Large intestine (tissue), 3 donors: ENCODE data around the gene NELFE. TPM values are rescaled to one million over a fixed set of nuclear protein-coding genes. Genes with fewer than 3 reads are reported as not detected.
"Not testable (repeated sequence)": the region's sequence is repeated elsewhere in the genome, so short reads cannot be mapped to it uniquely, and the experiment has no call there.

Source experiments
- DNase-seq, 2 donors: peaks; one replicate each; pipeline versions ENCODE4 v3.0.0 to v3.0.0-alpha.2; 2013
- H3K27ac ChIP-seq: one replicate; pipeline ENCODE4 v1.5.1; 2013; ENCODE audit warnings: low read length
- H3K27me3 ChIP-seq: 2 replicates; pipeline ENCODE4 v1.6.1; 2013; ENCODE audit warnings: low read length; ENCODE audit not compliant: control insufficient read depth, insufficient read depth
- H3K36me3 ChIP-seq: 2 replicates; pipeline ENCODE4 v1.6.1; 2013; ENCODE audit warnings: low read length; ENCODE audit not compliant: control insufficient read depth, insufficient read depth
- H3K4me1 ChIP-seq: one replicate; pipeline ENCODE4 v1.6.1; 2013; ENCODE audit warnings: low read length; ENCODE audit not compliant: control insufficient read depth, insufficient read depth
- H3K4me3 ChIP-seq: one replicate; pipeline ENCODE4 v1.5.1; 2013; ENCODE audit warnings: low read length
- H3K9me3 ChIP-seq: one replicate; pipeline ENCODE4 v1.6.1; 2013; ENCODE audit warnings: mild to moderate bottlenecking, low read depth, low read length, moderate library complexity; ENCODE audit not compliant: control insufficient read depth
- WGBS: methylation state at CpG from one replicate; pipeline ENCODE4 v1.1.5; 2013; ENCODE audit warnings: low lambda C conversion rate; ENCODE audit not compliant: insufficient coverage; 5-methylcytosine and 5-hydroxymethylcytosine counted together
- polyA plus RNA-seq: library from polyadenylated mRNA; unstranded; fragments of 120-200 nt; gene quantifications from one replicate; pipeline ENCODE4 v1.2.1, GENCODE V29; 2013

The NELFE gene
- polyA plus RNA-seq, 1 donor: 77.7 TPM

DNA sequence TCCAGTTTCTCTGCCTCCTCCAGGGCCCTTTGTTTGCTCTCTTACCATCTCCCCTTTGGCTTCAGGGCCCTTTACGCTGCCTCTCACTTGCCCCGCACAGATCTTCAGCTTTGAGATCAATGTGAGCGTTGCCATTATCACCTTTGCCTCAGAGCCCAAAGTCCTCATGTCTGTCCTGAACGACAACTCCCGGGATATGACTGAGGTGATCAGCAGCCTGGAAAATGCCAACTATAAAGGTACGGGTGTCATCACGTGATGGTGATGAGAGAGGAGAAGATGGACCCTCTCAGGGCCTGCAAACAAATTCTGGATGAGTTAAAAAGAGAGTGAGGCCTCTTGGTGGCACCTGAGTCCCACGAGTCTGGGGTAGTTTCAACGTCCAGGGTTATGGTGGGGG, 22.9 kb downstream of the NELFE start:
- no CpG with 5 or more reads among the region's 9 CpGs for WGBS
- Histone ChIP-seq H3K4me1 (peaks cover 6% of the 10 kb centered on the region), H3K27ac (no peak overlapping the region), H3K4me3 (no peak overlapping the region), H3K27me3 (no peaks in the 10 kb centered on the region), H3K36me3 (no peaks in the 10 kb centered on the region), H3K9me3 (no peaks in the 10 kb centered on the region)
- peak; percentile 49 to 60 for DNase-seq

DNA sequence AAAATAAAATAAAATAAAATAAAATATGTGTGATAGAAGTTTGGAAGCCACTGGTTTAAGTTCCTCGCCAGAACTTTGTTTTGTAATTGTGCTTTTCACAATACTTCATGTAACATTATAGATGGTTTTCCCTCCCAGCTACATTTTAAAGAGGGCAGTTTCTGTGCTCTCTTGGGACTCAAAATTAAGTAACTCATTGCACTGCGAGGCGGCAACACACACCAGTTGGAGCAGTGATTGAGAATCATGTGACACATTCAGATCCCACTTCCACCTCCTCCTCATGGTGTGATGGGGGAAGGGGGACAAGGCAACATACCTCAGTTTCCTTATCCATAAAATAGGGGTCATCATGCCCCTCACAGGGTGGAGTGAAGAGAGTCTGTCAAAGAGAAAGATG, 23.8 kb downstream of the NELFE start:
- Histone ChIP-seq H3K27me3 (no peaks in the 10 kb centered on the region), H3K27ac (no peak overlapping the region), H3K9me3 (no peaks in the 10 kb centered on the region), H3K36me3 (no peaks in the 10 kb centered on the region), H3K4me3 (no peak overlapping the region), H3K4me1 (peaks cover 6% of the 10 kb centered on the region)
- 100% methylated on average over 1 of the region's 3 CpGs for WGBS
- DNase-seq: no peak

DNA sequence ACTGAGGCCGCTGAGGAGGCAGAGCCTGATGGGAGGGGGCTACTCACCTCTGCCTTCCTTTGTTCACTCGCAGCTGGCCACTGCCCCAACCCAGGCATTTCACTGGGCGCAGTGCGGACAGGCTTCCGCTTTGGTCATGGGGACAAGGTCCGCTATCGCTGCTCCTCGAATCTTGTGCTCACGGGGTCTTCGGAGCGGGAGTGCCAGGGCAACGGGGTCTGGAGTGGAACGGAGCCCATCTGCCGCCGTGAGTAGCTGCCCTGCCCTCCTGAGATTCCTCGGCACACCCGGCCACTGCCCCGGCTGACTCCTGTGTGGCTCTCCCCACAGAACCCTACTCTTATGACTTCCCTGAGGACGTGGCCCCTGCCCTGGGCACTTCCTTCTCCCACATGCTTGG, 25.2 kb downstream of the NELFE start:
- no peak overlapping the region for H3K27ac ChIP-seq
- H3K36me3 ChIP-seq: no peaks in the 10 kb centered on the region
- no peak overlapping the region for H3K4me3 ChIP-seq
- H3K9me3 ChIP-seq: no peaks in the 10 kb centered on the region
- DNase-seq: no peak
- peaks cover 6% of the 10 kb centered on the region for H3K4me1 ChIP-seq
- no peaks in the 10 kb centered on the region for H3K27me3 ChIP-seq
- no CpG with 5 or more reads among the region's 19 CpGs for WGBS

DNA sequence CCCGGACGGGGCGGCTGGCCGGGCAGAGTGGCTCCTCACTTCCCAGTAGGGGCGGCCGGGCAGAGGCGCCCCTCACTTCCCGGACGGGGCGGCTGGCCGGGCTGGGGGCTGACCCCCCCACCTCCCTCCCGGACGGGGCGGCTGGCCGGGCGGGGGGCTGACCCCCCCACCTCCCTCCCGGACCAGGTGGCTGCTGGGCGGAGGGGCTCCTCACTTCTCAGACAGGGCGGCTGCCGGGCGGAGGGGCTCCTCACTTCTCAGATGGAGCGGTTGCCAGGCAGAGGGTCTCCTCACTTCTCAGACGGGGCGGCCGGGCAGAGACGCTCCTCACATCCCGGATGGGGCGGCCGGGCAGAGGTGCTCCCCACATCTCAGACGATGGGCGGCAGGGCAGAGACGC, 26.6 kb downstream of the NELFE start:
- not testable (repeated sequence) for H3K9me3 ChIP-seq, DNase-seq, H3K27me3 ChIP-seq, H3K36me3 ChIP-seq, H3K4me3 ChIP-seq, H3K27ac ChIP-seq
- no CpG with 5 or more reads among the region's 32 CpGs for WGBS
- peaks cover 15% of the 10 kb centered on the region for H3K4me1 ChIP-seq

GRCh38 chr6:31930962-31931361, 27.8 kb downstream of the NELFE start:
- Histone ChIP-seq H3K4me1 (peaks cover 14% of the 10 kb centered on the region), H3K36me3 (no peaks in the 10 kb centered on the region), H3K4me3 (no peak overlapping the region), H3K27me3 (no peaks in the 10 kb centered on the region), H3K27ac (no peak overlapping the region), H3K9me3 (no peaks in the 10 kb centered on the region)
- DNase-seq: no peak
- no CpG with 5 or more reads among the region's 1 CpG for WGBS

DNA sequence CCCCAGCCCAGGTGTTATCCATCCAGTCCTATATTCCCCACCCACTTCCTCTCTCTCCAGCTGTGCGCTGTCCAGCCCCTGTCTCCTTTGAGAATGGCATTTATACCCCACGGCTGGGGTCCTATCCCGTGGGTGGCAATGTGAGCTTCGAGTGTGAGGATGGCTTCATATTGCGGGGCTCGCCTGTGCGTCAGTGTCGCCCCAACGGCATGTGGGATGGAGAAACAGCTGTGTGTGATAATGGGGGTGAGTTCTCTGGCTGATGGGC, 30.2 kb downstream of the NELFE start:
- Histone ChIP-seq H3K9me3 (no peaks in the 10 kb centered on the region), H3K4me3 (no peak overlapping the region), H3K4me1 (peaks cover 9% of the 10 kb centered on the region), H3K36me3 (no peaks in the 10 kb centered on the region), H3K27me3 (no peaks in the 10 kb centered on the region), H3K27ac (no peak overlapping the region)
- DNase-seq: no peak
- WGBS: no CpG with 5 or more reads among the region's 9 CpGs

GRCh38 chr6:31927863-31928671, 30.7 kb downstream of the NELFE start:
- no peaks in the 10 kb centered on the region for H3K27me3 ChIP-seq
- H3K9me3 ChIP-seq: no peaks in the 10 kb centered on the region
- peak overlapping the region; percentile 30 for H3K4me3 ChIP-seq
- H3K27ac ChIP-seq: peak overlapping the region; percentile 37
- peaks cover 9% of the 10 kb centered on the region for H3K4me1 ChIP-seq
- no peak for DNase-seq
- H3K36me3 ChIP-seq: no peaks in the 10 kb centered on the region
- WGBS: no CpG with 5 or more reads among the region's 11 CpGs

GRCh38 chr6:31927242-31927862, 31.4 kb downstream of the NELFE start, which contains the start of gene C2:
TSS of gene C2 (plus strand) at chr6:31927717. CDS start at chr6:31927753, 36 bp downstream.
- Histone ChIP-seq H3K36me3 (no peaks in the 10 kb centered on the region), H3K27ac (peak within 1 kb of the TSS; percentile 37), H3K4me1 (peaks cover 9% of the 10 kb centered on the region), H3K4me3 (peak within 1 kb of the TSS; percentile 30), H3K27me3 (no peaks in the 10 kb centered on the region), H3K9me3 (no peaks in the 10 kb centered on the region)
- no CpG with 5 or more reads among the region's 11 CpGs for WGBS
- peak in 1 of 2 donors; percentile 47 for DNase-seq

- H3K27ac ChIP-seq: no peak overlapping the region
- H3K36me3 ChIP-seq: no peaks in the 10 kb centered on the region
- H3K9me3 ChIP-seq: no peaks in the 10 kb centered on the region
- no peaks in the 10 kb centered on the region for H3K27me3 ChIP-seq
- peaks cover 9% of the 10 kb centered on the region for H3K4me1 ChIP-seq
- no peak for DNase-seq
- H3K4me3 ChIP-seq: no peak overlapping the region
- no CpG with 5 or more reads among the region's 5 CpGs for WGBS
Observed at GRCh38 chr6:31922942-31923341, 35.8 kb downstream of the NELFE start.

- H3K27ac ChIP-seq: no peak overlapping the region
Observed at GRCh38 chr6:31920811-31921210, 38.0 kb downstream of the NELFE start.

More at GRCh38 chr6:31920811-31921210, 38.0 kb downstream of the NELFE start:
- Histone ChIP-seq H3K36me3 (no peaks in the 10 kb centered on the region), H3K27me3 (no peaks in the 10 kb centered on the region), H3K4me1 (no peaks in the 10 kb centered on the region), H3K9me3 (no peaks in the 10 kb centered on the region), H3K4me3 (no peak overlapping the region)
- no CpG with 5 or more reads among the region's 2 CpGs for WGBS
- peak in 1 of 2 donors; percentile 27 for DNase-seq
